IPS-18a (cell line): Measurements from ENCODE around the gene LLCFC1.

Source experiments
- H3K27ac ChIP-seq: one replicate; pipeline ENCODE4 v1.5.1; 2013; ENCODE audit warnings: low read length
- H3K27me3 ChIP-seq: one replicate; pipeline ENCODE4 v1.6.1; 2013; ENCODE audit warnings: mild to moderate bottlenecking, low read length; ENCODE audit not compliant: control insufficient read depth, insufficient read depth
- H3K36me3 ChIP-seq: one replicate; pipeline ENCODE4 v1.6.1; 2013; ENCODE audit warnings: low read depth, low read length; ENCODE audit not compliant: control insufficient read depth
- H3K4me1 ChIP-seq: one replicate; pipeline ENCODE4 v1.6.1; 2013; ENCODE audit warnings: low read depth, low read length; ENCODE audit not compliant: control insufficient read depth
- H3K4me3 ChIP-seq: one replicate; pipeline ENCODE4 v1.5.1; 2013; ENCODE audit warnings: low read length
- H3K9ac ChIP-seq: one replicate; pipeline ENCODE4 v1.6.1; 2013; ENCODE audit warnings: mild to moderate bottlenecking, low read length, moderate library complexity
- H3K9me3 ChIP-seq: one replicate; pipeline ENCODE4 v1.6.1; 2013; ENCODE audit warnings: low read depth, low read length; ENCODE audit not compliant: control insufficient read depth

LLCFC1 gene

GRCh38 chr7:142932386-142933091 lies 6.7 kb upstream of the LLCFC1 start:
- H3K9ac ChIP-seq, result no peak overlapping the region
- no peaks in the 10 kb centered on the region for H3K36me3 ChIP-seq
- peaks cover 7% of the 10 kb centered on the region for H3K4me1 ChIP-seq
- H3K27ac ChIP-seq, result no peak overlapping the region
- H3K9me3 ChIP-seq, result no peaks in the 10 kb centered on the region
- H3K4me3 ChIP-seq, result no peak overlapping the region
- no peaks in the 10 kb centered on the region for H3K27me3 ChIP-seq

- H3K4me3 ChIP-seq, result no peak overlapping the region
- H3K27me3 ChIP-seq, result no peaks in the 10 kb centered on the region
- no peak overlapping the region for H3K27ac ChIP-seq
Measured at GRCh38 chr7:142933092-142933475, 6.2 kb upstream of the LLCFC1 start.

GRCh38 chr7:142933624-142934023 lies 5.7 kb upstream of the LLCFC1 start, which contains the start of gene TRPV5:
TRPV5 (minus strand) TSS chr7:142933746; CDS start chr7:142933459, 287 bp downstream.
- no peak within 1 kb of the TSS for H3K9ac ChIP-seq
- no peaks in the 10 kb centered on the region for H3K27me3 ChIP-seq
- no peak within 1 kb of the TSS for H3K4me3 ChIP-seq
- H3K36me3 ChIP-seq, result no peaks in the 10 kb centered on the region
- no peaks in the 10 kb centered on the region for H3K9me3 ChIP-seq
- H3K27ac ChIP-seq, result no peak within 1 kb of the TSS
- H3K4me1 ChIP-seq, result peaks cover 7% of the 10 kb centered on the region

More at GRCh38 chr7:142933092-142933475, 6.2 kb upstream of the LLCFC1 start:
- no peaks in the 10 kb centered on the region for H3K9me3 ChIP-seq
- no peak overlapping the region for H3K9ac ChIP-seq
- no peaks in the 10 kb centered on the region for H3K36me3 ChIP-seq
- peaks cover 7% of the 10 kb centered on the region for H3K4me1 ChIP-seq

- Histone ChIP-seq H3K27me3 (no peaks in the 10 kb centered on the region), H3K9me3 (no peaks in the 10 kb centered on the region), H3K36me3 (no peaks in the 10 kb centered on the region), H3K4me1 (peaks cover 7% of the 10 kb centered on the region), H3K9ac (no peak overlapping the region), H3K4me3 (no peak overlapping the region), H3K27ac (no peak overlapping the region)
Measured at GRCh38 chr7:142934056-142934455, 5.2 kb upstream of the LLCFC1 start.

GRCh38 chr7:142935941-142936565 lies 3.2 kb upstream of the LLCFC1 start:
- H3K27ac ChIP-seq, result no peak overlapping the region
- H3K36me3 ChIP-seq, result no peaks in the 10 kb centered on the region
- H3K9me3 ChIP-seq, result no peaks in the 10 kb centered on the region
- peaks cover 7% of the 10 kb centered on the region for H3K4me1 ChIP-seq
- no peak overlapping the region for H3K9ac ChIP-seq
- no peaks in the 10 kb centered on the region for H3K27me3 ChIP-seq
- no peak overlapping the region for H3K4me3 ChIP-seq

GRCh38 chr7:142938611-142939010 lies 673 bp upstream of the LLCFC1 start:
- Histone ChIP-seq H3K27ac (no peak overlapping the region), H3K4me3 (no peak overlapping the region), H3K36me3 (no peaks in the 10 kb centered on the region), H3K9me3 (no peaks in the 10 kb centered on the region), H3K9ac (no peak overlapping the region), H3K4me1 (no peaks in the 10 kb centered on the region), H3K27me3 (no peaks in the 10 kb centered on the region)

GRCh38 chr7:142940966-142941535 lies 1.8 kb downstream of the LLCFC1 start:
- Histone ChIP-seq H3K27ac (no peak overlapping the region), H3K4me1 (no peaks in the 10 kb centered on the region)

GRCh38 chr7:142941541-142941940 lies 2.3 kb downstream of the LLCFC1 start:
- Histone ChIP-seq H3K9me3 (no peaks in the 10 kb centered on the region), H3K27me3 (no peaks in the 10 kb centered on the region), H3K27ac (no peak overlapping the region), H3K9ac (no peak overlapping the region), H3K4me3 (no peak overlapping the region), H3K36me3 (no peaks in the 10 kb centered on the region), H3K4me1 (no peaks in the 10 kb centered on the region)

More at GRCh38 chr7:142940966-142941535, 1.8 kb downstream of the LLCFC1 start:
- Histone ChIP-seq H3K4me3 (no peak overlapping the region), H3K9me3 (no peaks in the 10 kb centered on the region), H3K9ac (no peak overlapping the region), H3K36me3 (no peaks in the 10 kb centered on the region), H3K27me3 (no peaks in the 10 kb centered on the region)

- Histone ChIP-seq H3K4me1 (no peaks in the 10 kb centered on the region), H3K27me3 (no peaks in the 10 kb centered on the region), H3K27ac (no peak overlapping the region), H3K9ac (no peak overlapping the region), H3K36me3 (no peaks in the 10 kb centered on the region), H3K4me3 (no peak overlapping the region), H3K9me3 (no peaks in the 10 kb centered on the region)
Measured at GRCh38 chr7:142942746-142943145, 3.5 kb downstream of the LLCFC1 start.

- Histone ChIP-seq H3K36me3 (no peaks in the 10 kb centered on the region), H3K27me3 (no peaks in the 10 kb centered on the region), H3K9ac (no peak overlapping the region), H3K9me3 (no peaks in the 10 kb centered on the region), H3K27ac (no peak overlapping the region), H3K4me3 (no peak overlapping the region), H3K4me1 (no peaks in the 10 kb centered on the region)
Measured at GRCh38 chr7:142943706-142944268, 4.5 kb downstream of the LLCFC1 start.

GRCh38 chr7:142945001-142945400 lies 5.7 kb downstream of the LLCFC1 start:
- Histone ChIP-seq H3K9me3 (no peaks in the 10 kb centered on the region), H3K27ac (no peak overlapping the region)

More at GRCh38 chr7:142945001-142945400, 5.7 kb downstream of the LLCFC1 start:
- Histone ChIP-seq H3K4me1 (no peaks in the 10 kb centered on the region), H3K4me3 (no peak overlapping the region), H3K9ac (no peak overlapping the region), H3K27me3 (no peaks in the 10 kb centered on the region), H3K36me3 (no peaks in the 10 kb centered on the region)
